IPS DF 6.9 (cell line): Measurements from ENCODE around the gene HCK.
"Not testable (repeated sequence)": the region's sequence is repeated elsewhere in the genome, so short reads cannot be mapped to it uniquely, and the experiment has no call there.

ENCODE experiments used
- DNase-seq: peaks from one replicate; pipeline ENCODE4 v3.0.0-alpha.2; 2013; ENCODE audit warnings: low read depth, low spot score
- H3K27ac ChIP-seq: one replicate; pipeline ENCODE4 v1.5.1; 2013; ENCODE audit warnings: low read length, control low read depth
- H3K27me3 ChIP-seq: 2 replicates; pipeline ENCODE4 v1.6.1; 2013; ENCODE audit warnings: mild to moderate bottlenecking, low read length; ENCODE audit not compliant: control insufficient read depth, insufficient read depth
- H3K36me3 ChIP-seq: 2 replicates; pipeline ENCODE4 v1.6.1; 2013; ENCODE audit warnings: low read length; ENCODE audit not compliant: control insufficient read depth, insufficient read depth
- H3K4me1 ChIP-seq: 2 replicates; pipeline ENCODE4 v1.6.1; 2013; ENCODE audit warnings: low read length; ENCODE audit not compliant: control insufficient read depth, insufficient read depth
- H3K4me3 ChIP-seq: 2 replicates; pipeline ENCODE4 v1.5.1; 2013; ENCODE audit warnings: mild to moderate bottlenecking, low read length
- H3K9me3 ChIP-seq: 2 replicates; pipeline ENCODE4 v1.6.1; 2013; ENCODE audit warnings: low read length, inconsistent platforms; ENCODE audit not compliant: control insufficient read depth, insufficient read depth
- WGBS: extraction: QIAGEN DNeasy Blood & Tissue Kit; methylation state at CpG from one replicate; pipeline ENCODE4 v1.1.7; 2013; ENCODE audit warnings: mixed read lengths, missing lambda C conversion rate; ENCODE audit not compliant: insufficient read length, insufficient coverage; 5-methylcytosine and 5-hydroxymethylcytosine counted together

HCK gene

GRCh38 chr20:32028647-32029372, 23.2 kb upstream of the HCK start:
- DNase-seq: no peak
- no peaks in the 10 kb centered on the region for H3K36me3 ChIP-seq
- no peak overlapping the region for H3K27ac ChIP-seq
- H3K4me3 ChIP-seq: no peak overlapping the region
- no peaks in the 10 kb centered on the region for H3K27me3 ChIP-seq
- 0 out of 2 replicates have a peak, but pooled peaks cover 2% of the 10 kb centered on the region for H3K4me1 ChIP-seq
- no CpG with 5 or more reads among the region's 12 CpGs for WGBS
- no peaks in the 10 kb centered on the region for H3K9me3 ChIP-seq

GRCh38 chr20:32029561-32029960, 22.5 kb upstream of the HCK start:
- no CpG with 5 or more reads among the region's 11 CpGs for WGBS
- Histone ChIP-seq H3K27me3 (no peaks in the 10 kb centered on the region), H3K36me3 (no peaks in the 10 kb centered on the region), H3K4me3 (no peak overlapping the region), H3K9me3 (no peaks in the 10 kb centered on the region), H3K4me1 (0 out of 2 replicates have a peak, but pooled peaks cover 2% of the 10 kb centered on the region), H3K27ac (no peak overlapping the region)
- DNase-seq: no peak

GRCh38 chr20:32031007-32031958, 20.8 kb upstream of the HCK start:
- Histone ChIP-seq H3K36me3 (no peaks in the 10 kb centered on the region), H3K27ac (no peak overlapping the region), H3K9me3 (no peaks in the 10 kb centered on the region), H3K27me3 (no peaks in the 10 kb centered on the region), H3K4me3 (no peak overlapping the region), H3K4me1 (0 out of 2 replicates have a peak, but pooled peaks cover 2% of the 10 kb centered on the region)
- WGBS: no CpG with 5 or more reads among the region's 59 CpGs
- peak; percentile 88 for DNase-seq

GRCh38 chr20:32033316-32033715, 18.7 kb upstream of the HCK start:
- Histone ChIP-seq H3K27ac (no peak overlapping the region), H3K4me3 (no peak overlapping the region), H3K9me3 (no peaks in the 10 kb centered on the region), H3K4me1 (0 out of 2 replicates have a peak, but pooled peaks cover 2% of the 10 kb centered on the region), H3K27me3 (no peaks in the 10 kb centered on the region), H3K36me3 (no peaks in the 10 kb centered on the region)
- WGBS: no CpG with 5 or more reads among the region's 2 CpGs
- no peak for DNase-seq

- H3K4me3 ChIP-seq, DNase-seq, H3K4me1 ChIP-seq, H3K9me3 ChIP-seq, H3K27me3 ChIP-seq, H3K27ac ChIP-seq, H3K36me3 ChIP-seq: not testable (repeated sequence)
- WGBS: no CpG with 5 or more reads among the region's 3 CpGs
These were observed 18.3 kb upstream of the HCK start for GRCh38 chr20:32033721-32034120.

GRCh38 chr20:32034581-32035425, 17.2 kb upstream of the HCK start:
- WGBS: no CpG with 5 or more reads among the region's 9 CpGs
- Histone ChIP-seq H3K9me3 (no peaks in the 10 kb centered on the region), H3K4me3 (no peak overlapping the region), H3K36me3 (no peaks in the 10 kb centered on the region), H3K27ac (no peak overlapping the region), H3K27me3 (no peaks in the 10 kb centered on the region), H3K4me1 (no peaks in the 10 kb centered on the region)
- no peak for DNase-seq

- Histone ChIP-seq H3K36me3 (no peaks in the 10 kb centered on the region), H3K9me3 (no peaks in the 10 kb centered on the region), H3K27ac (no peak overlapping the region), H3K4me3 (no peak overlapping the region), H3K27me3 (no peaks in the 10 kb centered on the region), H3K4me1 (no peaks in the 10 kb centered on the region)
- no peak for DNase-seq
- no CpG with 5 or more reads among the region's 8 CpGs for WGBS
These were observed 16.6 kb upstream of the HCK start for GRCh38 chr20:32035426-32035779.

GRCh38 chr20:32036252-32036651, 15.8 kb upstream of the HCK start:
- no peaks in the 10 kb centered on the region for H3K9me3 ChIP-seq
- H3K27ac ChIP-seq: no peak overlapping the region
- H3K27me3 ChIP-seq: no peaks in the 10 kb centered on the region
- WGBS: no CpG with 5 or more reads among the region's 4 CpGs
- DNase-seq: no peak
- H3K36me3 ChIP-seq: no peaks in the 10 kb centered on the region
- H3K4me1 ChIP-seq: 0 out of 2 replicates have a peak, but pooled peaks cover 2% of the 10 kb centered on the region
- H3K4me3 ChIP-seq: no peak overlapping the region

- no peak for DNase-seq
- Histone ChIP-seq H3K4me3 (no peak overlapping the region), H3K4me1 (0 out of 2 replicates have a peak, but pooled peaks cover 2% of the 10 kb centered on the region), H3K27ac (no peak overlapping the region), H3K27me3 (no peaks in the 10 kb centered on the region), H3K36me3 (no peaks in the 10 kb centered on the region), H3K9me3 (no peaks in the 10 kb centered on the region)
- no CpG with 5 or more reads among the region's 10 CpGs for WGBS
These were observed 15.1 kb upstream of the HCK start for GRCh38 chr20:32036716-32037485.
